Sigmoid colon (tissue), 7 donors: Measurements from ENCODE around the gene NCOR1. TPM values are rescaled to one million over a fixed set of nuclear protein-coding genes. Genes with fewer than 3 reads are reported as not detected.
"Not testable (repeated sequence)": the region's sequence is repeated elsewhere in the genome, so short reads cannot be mapped to it uniquely, and the experiment has no call there.

ENCODE experiments used
- DNase-seq: peaks from one replicate; pipeline ENCODE4 v3.0.0-alpha.2; 2019
- H3K27ac ChIP-seq, 4 donors: fragments of 200-600 bp; sonication (generic); one replicate each; pipeline ENCODE4 v1.5.1; 2016 to 2019; ENCODE audit warnings: mild to moderate bottlenecking in 1 of 4
- H3K27me3 ChIP-seq, 3 donors: fragments of 200-600 bp; sonication (generic); one replicate each; pipeline ENCODE4 v1.5.1; 2019; ENCODE audit warnings: mild to moderate bottlenecking in 1 of 3
- H3K36me3 ChIP-seq, 4 donors: fragments of 200-600 bp; sonication (generic); one replicate each; pipeline ENCODE4 v1.5.1; 2016 to 2019
- H3K4me1 ChIP-seq, 4 donors: fragments of 200-600 bp; sonication (generic); one replicate each; pipeline ENCODE4 v1.5.1; 2017 to 2019
- H3K4me3 ChIP-seq, 4 donors: fragments of 200-600 bp; sonication (generic); one replicate each; pipeline ENCODE4 v1.5.1; 2017 to 2019; ENCODE audit warnings: mild to moderate bottlenecking in 2 of 4, moderate library complexity in 1 of 4
- H3K9me3 ChIP-seq, 4 donors: fragments of 200-600 bp in 3 of 4; sonication (generic) in 3 of 4; one replicate each; pipeline versions ENCODE4 v1.5.1 to v1.6.1; 2013 to 2019
- CTCF ChIP-seq, 4 experiments: fragments of 450-650 bp in 3 of 4; fragments of 200-600 bp in 1 of 4; IDR thresholded peaks; one replicate each; pipeline ENCODE4 v1.5.1; 2016 to 2019; ENCODE audit warnings: antibody characterized with exemption in 4 of 4, mild to moderate bottlenecking in 3 of 4, moderate library complexity in 2 of 4
- EP300 ChIP-seq, 4 donors: sonication (generic); formaldehyde crosslinking; IDR thresholded peaks; one replicate each; pipeline ENCODE4 v1.6.1; 2017; ENCODE audit warnings: antibody characterized with exemption in 4 of 4
- POLR2A ChIP-seq, 2 donors: fragments of 450-650 bp; IDR thresholded peaks; one replicate each; pipeline ENCODE4 v1.6.1; 2016; ENCODE audit warnings: antibody characterized with exemption in 2 of 2, mild to moderate bottlenecking in 2 of 2, moderate library complexity in 2 of 2
- POLR2AphosphoS5 ChIP-seq, 4 donors: sonication (generic); formaldehyde crosslinking; IDR thresholded peaks; one replicate each; pipeline ENCODE4 v1.6.1; 2017; ENCODE audit warnings: antibody characterized with exemption in 4 of 4
- WGBS, 2 donors: extraction: QIAGEN DNeasy Blood & Tissue Kit; methylation state at CpG; one replicate each; pipeline ENCODE4 v1.1.7; 2013; 5-methylcytosine and 5-hydroxymethylcytosine counted together
- intact Hi-C: fragments of 100-400 bp; cut with DNase I; formaldehyde crosslinking; loops from one replicate; pipeline ENCODE4 v1.15.1; 2023
- polyA plus RNA-seq, 3 donors: library from polyadenylated mRNA; stranded (reverse); fragments of 200-250 nt; gene quantifications; one replicate each; pipeline ENCODE4 v1.2.3, GENCODE V29; 2013
- total RNA-seq, 4 donors: library from RNA; depleted of rRNA; stranded (reverse); fragments of >200 nt; gene quantifications; one replicate each; pipeline ENCODE4 v1.1.0, GENCODE V29; 2016
- donor health status: healthy with polysubstance abuse.
- donor health status: Bipolar disorder and iron deficiency.
- donor health status: healthy.

NCOR1 gene
- total and polyA plus RNA-seq, 7 donors: 25.8 to 160 (median 93.1) TPM

DNA sequence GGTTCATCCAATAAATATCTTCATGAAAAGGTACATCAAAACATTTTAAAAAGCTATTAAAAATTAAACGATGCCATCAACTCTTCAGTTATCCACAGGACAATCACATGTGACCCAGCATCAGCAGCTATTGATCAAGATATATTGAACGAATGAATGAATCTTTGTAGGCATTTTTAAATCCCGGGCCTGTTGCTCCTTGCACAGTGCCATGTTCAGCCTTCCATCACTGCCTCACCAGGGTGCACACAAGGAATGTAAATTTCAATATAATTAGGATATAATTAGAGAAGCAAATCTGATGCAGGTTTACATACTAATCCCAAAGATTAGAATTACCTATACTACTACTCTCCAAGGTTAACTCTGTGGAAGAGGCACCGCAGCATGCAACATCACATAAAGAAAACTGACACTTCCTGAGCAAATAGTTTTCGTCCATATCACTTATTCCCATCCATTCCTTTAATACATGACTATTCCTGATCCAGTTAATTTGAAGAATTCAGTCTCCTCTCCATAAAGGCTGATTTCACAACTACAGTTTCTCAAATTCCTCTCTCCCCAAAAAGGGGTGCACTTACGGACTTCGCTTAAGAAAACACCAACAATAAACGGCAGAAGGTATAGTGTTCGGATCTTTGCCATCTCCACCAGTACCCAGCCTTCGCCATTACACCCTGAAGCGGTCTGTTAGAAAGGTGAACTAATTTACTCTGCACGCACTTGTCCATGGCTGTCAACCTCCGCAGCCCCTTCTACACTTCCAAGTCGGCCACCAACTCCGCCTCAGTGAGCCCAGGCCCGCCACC is 938 bp downstream of the NCOR1 start:
- Histone ChIP-seq H3K9me3 (no peaks in the 10 kb centered on the region), H3K4me3 (peak overlapping the region; percentile 82 to 95 (median 92)), H3K4me1 (peaks cover 0 to 59% (median 41%) of the 10 kb centered on the region in 4 donors), H3K36me3 (no peaks in the 10 kb centered on the region), H3K27me3 (no peaks in the 10 kb centered on the region), H3K27ac (peak overlapping the region; percentile 93 to 96 (median 95))
- intact Hi-C loops: loop anchor here (5.0 kb wide), 1 partner anchor 212 kb away; no protein-coding TSS in a partner anchor
- TF ChIP-seq POLR2AphosphoS5 (IDR thresholded peaks at IDR 0.05) (no peak), CTCF (IDR thresholded peaks at IDR 0.05) (no peak), EP300 (IDR thresholded peaks at IDR 0.05) (no peak), POLR2A (IDR thresholded peaks at IDR 0.05) (no peak)
- WGBS, 2 donors: 1 to 6% methylated on average over 16 of the region's 16 CpGs
- DNase-seq: no peak

DNA sequence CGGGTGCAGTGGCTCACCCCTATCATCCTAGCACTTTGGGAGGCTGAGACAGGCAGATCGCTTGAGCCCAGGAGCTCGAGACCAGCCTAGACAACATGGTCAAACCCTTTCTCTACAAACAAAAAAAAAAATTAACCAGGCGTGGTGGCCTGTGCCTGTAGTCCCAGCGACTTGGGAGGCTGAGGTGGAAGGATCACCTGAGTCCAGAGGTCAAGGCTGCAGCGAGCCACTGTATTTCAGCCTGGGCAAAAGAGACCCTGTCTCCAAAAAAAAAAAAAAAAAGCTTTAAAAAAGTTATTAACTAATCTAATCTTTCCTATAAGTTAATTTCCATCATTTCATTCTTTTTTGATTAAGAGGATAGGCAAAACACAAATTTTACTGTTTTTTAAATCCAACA is 2.5 kb downstream of the NCOR1 start:
- no peak overlapping the region for H3K4me3 ChIP-seq
- H3K27ac ChIP-seq: no peak overlapping the region
- H3K27me3 ChIP-seq: no peaks in the 10 kb centered on the region
- TF ChIP-seq EP300 (IDR thresholded peaks at IDR 0.05) (no peak), POLR2A (IDR thresholded peaks at IDR 0.05) (no peak), POLR2AphosphoS5 (IDR thresholded peaks at IDR 0.05) (no peak), CTCF (IDR thresholded peaks at IDR 0.05) (no peak)
- H3K36me3 ChIP-seq: no peaks in the 10 kb centered on the region
- H3K4me1 ChIP-seq: peaks cover 0 to 48% (median 39%) of the 10 kb centered on the region in 4 donors
- no peak for DNase-seq
- H3K9me3 ChIP-seq: no peaks in the 10 kb centered on the region
- intact Hi-C loops: loop anchor here (5.0 kb wide), 1 partner anchor 210 kb away; no protein-coding TSS in a partner anchor
- 37 to 75% methylated on average over 6 of the region's 6 CpGs for WGBS, 2 donors

- Histone ChIP-seq H3K4me1 (peaks cover 0 to 47% (median 35%) of the 10 kb centered on the region in 4 donors), H3K27me3 (no peaks in the 10 kb centered on the region), H3K36me3 (no peaks in the 10 kb centered on the region), H3K27ac (no peak overlapping the region), H3K4me3 (no peak overlapping the region), H3K9me3 (no peaks in the 10 kb centered on the region)
- 74 to 82% methylated on average over 3 of the region's 3 CpGs for WGBS, 2 donors
- intact Hi-C loops: loop anchor here (5.0 kb wide), 1 partner anchor 209 kb away; no protein-coding TSS in a partner anchor
- no peak for DNase-seq
- TF ChIP-seq POLR2AphosphoS5 (IDR thresholded peaks at IDR 0.05) (no peak), EP300 (IDR thresholded peaks at IDR 0.05) (no peak), POLR2A (IDR thresholded peaks at IDR 0.05) (no peak), CTCF (IDR thresholded peaks at IDR 0.05) (no peak)
Measured at GRCh38 chr17:16211590-16211989, 3.7 kb downstream of the NCOR1 start.

DNA sequence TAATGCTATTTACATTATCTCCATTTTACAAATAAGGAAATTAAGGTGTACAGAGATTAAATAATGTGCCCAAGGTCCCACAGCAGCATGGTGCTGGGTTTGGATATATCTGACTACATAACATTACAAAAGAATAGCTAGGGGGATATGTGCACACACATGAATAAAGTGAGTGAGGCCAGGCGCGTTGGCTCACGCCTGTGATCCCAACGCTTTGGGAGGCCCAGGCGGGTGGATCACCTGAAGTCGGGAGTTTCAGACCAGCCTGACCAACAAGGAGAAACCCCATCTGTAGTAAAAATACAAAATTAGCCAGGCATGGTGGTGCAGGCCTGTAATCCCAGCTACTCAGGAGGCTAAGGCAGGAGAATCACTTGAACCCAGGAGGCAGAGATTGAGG is 10.6 kb downstream of the NCOR1 start:
- Histone ChIP-seq H3K4me1 (peaks cover 0 to 50% (median 42%) of the 10 kb centered on the region in 4 donors), H3K27ac (peak overlapping the region in 1 of 4 donors; percentile 10)
- H3K4me3 ChIP-seq, DNase-seq, H3K36me3 ChIP-seq, intact Hi-C loops, H3K9me3 ChIP-seq, H3K27me3 ChIP-seq: not testable (repeated sequence)
- 92% methylated on average over 6 of the region's 6 CpGs for WGBS, 2 donors

GRCh38 chr17:16202554-16203500 is 12.5 kb downstream of the NCOR1 start:
- TF ChIP-seq POLR2AphosphoS5 (IDR thresholded peaks at IDR 0.05): peak in 2 of 4 donors; percentile 14 to 20
- H3K4me3 ChIP-seq, DNase-seq, H3K36me3 ChIP-seq, H3K9me3 ChIP-seq, intact Hi-C loops, H3K27me3 ChIP-seq: not testable (repeated sequence)
- Histone ChIP-seq H3K27ac (peak overlapping the region; percentile 55 to 75 (median 69)), H3K4me1 (peaks cover 0 to 62% (median 52%) of the 10 kb centered on the region in 4 donors)
- WGBS, 2 donors: 16 to 48% methylated on average over 5 of the region's 5 CpGs

DNA sequence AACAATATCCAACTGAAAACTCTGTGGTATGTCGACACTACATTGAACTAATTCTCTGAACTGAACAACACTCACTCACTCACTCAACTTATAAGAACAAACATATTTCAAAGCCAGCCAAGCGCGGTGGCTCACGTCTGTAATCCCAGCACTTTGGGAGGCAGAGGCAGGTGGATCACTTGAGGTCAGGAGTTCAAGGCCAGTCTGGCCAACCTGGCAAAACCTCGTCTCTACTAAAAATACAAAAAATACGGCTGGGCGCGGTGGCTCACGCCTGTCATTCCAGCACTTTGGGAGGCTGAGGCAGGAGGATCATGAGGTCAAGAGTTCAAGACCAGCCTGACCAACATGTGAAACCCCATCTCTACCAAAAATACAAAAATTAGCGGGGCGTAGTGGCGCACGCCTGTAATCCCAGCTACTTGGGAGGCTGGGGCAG is 13.6 kb downstream of the NCOR1 start:
- H3K9me3 ChIP-seq, H3K4me3 ChIP-seq, DNase-seq, intact Hi-C loops, H3K27me3 ChIP-seq: not testable (repeated sequence)
- Histone ChIP-seq H3K4me1 (peaks cover 0 to 59% (median 52%) of the 10 kb centered on the region in 4 donors), H3K27ac (peak overlapping the region; percentile 41 to 71 (median 56)), H3K36me3 (peaks cover 0 to 11% (median 0%) of the 10 kb centered on the region in 4 donors)
- 77 to 88% methylated on average over 13 of the region's 13 CpGs for WGBS, 2 donors
